SK-N-MC (cell line): ENCODE measurements around the gene IFIT1B.

ENCODE experiments used
- EZH2 ChIP-seq: fragments of 200-600 bp; sonication (generic); IDR thresholded peaks from one replicate; pipeline ENCODE4 v1.6.1; 2017; ENCODE audit warnings: antibody characterized with exemption
- POLR2AphosphoS5 ChIP-seq: IDR thresholded peaks from 2 replicates; pipeline ENCODE4 v1.6.1; 2012; ENCODE audit warnings: mild to moderate bottlenecking, low read depth, low read length, borderline replicate concordance

DNA sequence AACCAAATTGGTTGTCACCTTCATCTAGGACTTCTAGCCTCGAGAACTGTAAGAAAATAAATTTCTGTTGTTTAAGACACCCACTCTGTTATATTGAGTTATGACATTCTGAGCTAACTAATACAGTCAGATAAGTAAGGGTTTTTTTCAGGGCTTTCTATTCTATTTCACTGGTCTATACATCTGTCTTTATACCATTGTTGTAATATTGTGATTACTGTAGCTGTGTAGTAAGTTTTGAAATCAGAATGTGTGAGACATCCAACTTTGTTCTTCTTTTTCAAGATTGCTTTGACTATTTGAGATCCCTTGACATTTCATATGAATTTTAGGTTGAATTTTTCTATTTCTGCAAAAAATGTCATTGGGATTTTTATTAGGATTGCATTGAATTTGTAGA is 22.1 kb downstream of the IFIT1B start:
- TF ChIP-seq EZH2 (no peak), POLR2AphosphoS5 (no peak)
